Esophagus mucosa (tissue), 1 donor: ENCODE results near the gene FHIT. TPM values are rescaled to one million over a fixed set of nuclear protein-coding genes. Genes with fewer than 3 reads are reported as not detected.
A peak's percentile ranks its signal among the peaks of the same experiment; 100 is the strongest.

Source experiments
- ATAC-seq: fragments of 200-7000 bp; cut with Tn5 transposase; one replicate; pipeline ENCODE4 v1.9.1; 2020
- total RNA-seq: library from RNA; stranded (reverse); gene quantifications from one replicate; pipeline ENCODE4 v1.2.4, GENCODE V29; 2023
- donor health status: DM: yes; HTN: yes; CAD: no.

FHIT gene
- total RNA-seq, 1 donor from 2014 or later = 10.5 TPM

DNA sequence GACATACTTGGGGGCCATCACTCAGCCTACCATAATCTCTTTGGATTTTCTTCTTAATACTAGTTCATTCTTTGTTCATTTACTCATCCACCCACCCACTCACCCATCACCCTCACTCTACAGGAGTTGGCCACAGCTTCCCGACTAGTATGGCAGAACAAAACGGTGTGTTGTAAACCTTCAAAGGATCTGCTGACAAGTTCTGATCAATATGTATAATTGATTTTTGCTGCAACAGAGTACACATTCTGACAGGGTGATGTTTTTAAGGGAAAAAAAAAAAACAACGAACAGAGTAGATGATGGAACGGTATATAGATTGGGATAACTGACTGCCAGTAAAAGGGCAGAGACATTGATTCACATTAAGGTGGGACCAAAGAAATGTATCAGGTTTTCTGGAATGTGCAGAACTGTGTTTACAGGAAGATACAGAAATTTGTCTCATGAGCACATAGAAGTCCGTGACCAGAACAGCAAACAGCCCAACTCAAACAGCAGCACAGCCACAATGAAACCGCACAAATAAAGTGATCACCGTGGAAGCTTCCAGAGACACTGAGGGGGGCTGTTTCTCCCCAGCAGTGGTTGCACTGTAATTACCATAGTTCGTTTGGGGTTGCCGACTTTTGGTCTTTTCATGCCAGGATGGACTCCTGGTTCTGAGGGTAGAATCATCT lies 931.9 kb downstream of the FHIT start:
- no peak for ATAC-seq

DNA sequence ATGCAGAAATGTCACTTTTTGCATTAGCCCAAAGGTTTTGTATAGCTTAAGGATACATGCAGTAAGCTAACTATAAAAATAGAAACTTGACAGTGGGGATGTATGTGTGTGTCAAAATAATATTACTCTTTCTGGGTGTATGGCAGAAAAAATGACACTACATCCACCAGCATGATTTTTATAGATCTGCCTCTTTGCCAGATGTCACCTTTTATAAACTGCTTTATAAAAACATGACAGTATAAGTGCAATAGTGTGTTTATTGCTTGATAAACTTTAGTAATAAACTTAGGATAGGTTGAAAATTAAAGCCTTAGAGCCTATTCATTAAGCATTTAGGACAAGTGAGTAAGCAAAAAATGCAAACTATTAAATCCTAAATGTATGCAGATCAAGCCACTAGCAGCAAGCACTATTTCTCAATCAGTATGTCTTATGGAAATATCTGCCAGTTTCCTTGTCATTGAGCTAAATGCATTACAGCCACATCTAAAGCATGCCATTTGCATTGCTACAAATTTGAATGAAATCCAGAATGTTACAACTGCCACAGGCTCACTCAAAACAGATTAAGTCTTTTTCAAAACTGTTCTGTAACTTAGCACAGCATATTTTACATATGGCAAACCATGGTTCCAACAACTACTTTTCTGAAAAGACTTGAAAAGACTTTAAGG lies 935.0 kb downstream of the FHIT start:
- ATAC-seq = no peak

DNA sequence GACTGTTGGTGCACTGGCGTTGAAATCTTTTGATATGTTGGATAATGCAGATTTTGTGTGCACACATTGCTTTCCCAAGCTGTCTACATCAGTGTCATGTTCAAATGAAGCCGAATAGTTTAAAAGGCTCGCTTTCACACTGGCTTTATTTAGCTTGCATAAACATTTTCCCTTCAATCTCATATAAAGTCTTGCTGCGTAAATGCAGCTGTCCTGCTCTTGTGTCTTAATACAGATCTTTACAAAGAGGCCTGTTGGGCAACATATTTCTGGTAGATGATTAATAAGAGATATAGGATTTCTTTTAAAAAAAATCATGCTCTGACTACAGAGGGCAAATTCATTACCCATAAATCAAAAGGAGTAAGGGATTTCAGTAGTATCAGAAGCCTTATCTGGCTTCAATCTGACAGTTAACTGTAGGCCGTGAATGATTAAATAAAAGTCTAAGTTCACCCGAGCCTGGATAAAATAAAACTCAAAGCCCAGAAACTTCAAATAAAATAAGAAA lies 937.2 kb downstream of the FHIT start:
- no peak for ATAC-seq

DNA sequence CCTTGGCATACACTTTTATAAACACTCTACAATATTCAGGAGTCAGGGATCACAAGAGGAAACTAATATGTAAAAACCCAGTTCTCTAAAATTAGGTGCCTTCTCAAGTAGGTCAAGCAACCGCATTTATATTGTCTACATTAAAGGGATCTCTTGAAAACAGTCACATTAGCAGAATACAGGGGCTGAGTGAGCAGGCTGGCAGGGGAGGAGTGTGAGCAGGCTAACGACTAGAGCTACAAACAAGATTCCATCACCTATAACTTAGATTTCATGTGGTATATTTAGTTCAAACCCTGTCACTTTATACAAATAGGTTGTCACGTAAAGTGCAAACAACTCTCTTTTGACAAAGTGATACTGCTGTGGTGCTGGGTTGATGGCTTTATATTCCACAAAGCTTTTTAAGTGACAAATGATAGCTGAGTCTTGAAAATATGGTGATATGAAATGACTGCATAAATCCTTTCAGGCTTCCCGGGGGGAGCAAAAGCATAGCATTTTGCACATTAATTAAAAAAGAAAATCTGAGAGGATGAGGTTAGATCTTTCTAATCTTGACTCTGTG lies 937.9 kb downstream of the FHIT start:
- no peak for ATAC-seq

DNA sequence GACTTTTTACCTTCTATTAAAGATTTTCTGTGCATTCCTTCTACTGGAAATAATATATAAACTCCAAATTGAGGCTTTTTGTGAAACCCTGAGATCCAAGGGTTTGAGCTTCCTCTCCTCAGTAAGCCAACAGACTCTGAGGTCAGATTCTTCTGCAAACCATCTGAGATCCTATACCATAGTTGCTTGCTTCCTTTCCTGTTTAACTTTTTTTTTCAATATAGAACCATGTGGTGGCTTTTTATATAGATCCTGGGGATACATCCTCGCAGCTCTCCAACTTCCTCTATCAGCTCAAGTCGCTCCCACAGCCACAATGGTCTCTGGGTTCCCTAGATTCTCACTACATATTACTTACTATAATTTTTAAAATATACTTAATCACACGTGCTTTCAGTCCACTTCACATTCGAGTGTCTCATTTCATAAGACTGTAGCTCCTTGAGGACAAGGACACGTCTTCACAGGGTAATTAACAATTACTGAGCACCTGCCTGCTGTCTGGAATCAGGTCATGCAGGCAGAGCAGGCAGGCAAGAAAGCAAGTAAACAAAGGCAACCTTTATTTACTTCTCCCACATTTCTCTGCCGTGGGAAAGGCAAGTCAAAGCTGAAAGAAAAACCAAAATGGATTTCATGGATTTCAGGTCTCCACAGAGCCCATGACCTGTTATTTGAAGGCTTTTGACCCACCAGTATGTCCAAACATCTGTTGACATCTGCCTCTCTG lies 941.5 kb downstream of the FHIT start:
- no peak for ATAC-seq

DNA sequence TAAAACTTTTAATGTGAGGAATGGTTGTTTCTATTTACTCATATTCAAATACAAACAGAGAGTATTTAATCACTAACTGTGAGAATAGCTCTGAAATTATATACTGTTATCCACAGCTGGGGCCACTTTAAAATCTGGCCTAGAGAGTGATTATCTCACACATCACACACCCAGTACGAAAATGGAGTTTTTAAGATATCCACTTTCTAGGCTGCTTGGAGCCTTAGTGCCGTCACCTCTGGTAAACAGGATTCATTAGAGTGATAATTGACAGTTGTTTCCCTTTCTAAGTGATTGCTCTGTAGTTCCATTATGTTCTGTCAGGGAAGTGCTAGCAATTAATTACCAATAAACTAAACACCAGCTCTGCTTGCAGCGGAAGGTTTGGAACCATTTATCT lies 942.4 kb downstream of the FHIT start:
- ATAC-seq = no peak

DNA sequence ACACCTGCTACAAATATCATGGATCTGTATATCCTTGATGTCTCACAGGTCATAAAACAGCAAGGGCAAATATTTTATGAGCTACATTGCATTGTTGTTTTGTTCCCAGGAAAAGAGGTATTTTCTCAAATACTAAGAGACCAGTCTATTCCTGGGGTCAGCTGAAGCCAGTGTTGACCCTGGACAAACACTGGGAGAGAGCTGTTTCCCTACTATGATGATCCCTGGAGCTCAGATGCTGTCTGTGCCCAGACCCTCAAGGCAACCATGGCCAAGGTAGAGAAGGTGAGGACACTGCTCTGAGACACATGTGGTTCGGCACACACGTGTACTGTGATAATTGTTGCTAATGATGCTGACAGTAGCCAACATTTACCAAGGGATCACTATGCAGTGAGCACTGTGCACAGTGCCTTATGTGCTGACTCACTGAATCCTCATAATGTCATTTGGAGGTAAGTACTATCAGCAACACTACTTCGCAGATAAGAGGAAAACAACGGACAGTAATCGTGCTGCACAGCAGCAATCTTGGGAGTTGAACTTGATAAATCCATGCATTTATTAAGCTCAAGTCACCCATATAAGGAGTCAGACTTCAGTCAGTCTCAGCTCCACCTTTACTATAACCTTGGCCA lies 943.6 kb downstream of the FHIT start:
- ATAC-seq = no peak

DNA sequence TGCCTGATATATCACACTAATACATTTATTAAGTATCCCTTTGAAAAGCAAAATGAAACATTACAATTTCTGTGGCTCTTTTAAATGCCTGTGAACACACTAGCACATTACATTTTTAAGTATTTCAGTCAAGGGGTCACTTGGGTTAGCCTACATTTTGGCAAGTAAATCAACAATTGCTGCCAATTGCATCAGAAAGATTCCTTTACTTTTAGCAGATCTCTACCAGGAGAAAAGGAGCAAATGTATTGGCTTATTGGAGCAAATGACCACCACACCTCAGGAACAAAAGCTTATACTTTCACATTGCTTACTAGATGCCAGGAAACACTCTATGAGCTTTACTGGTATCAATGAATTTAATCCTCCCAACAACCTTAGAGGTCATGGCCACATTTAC lies 947.1 kb downstream of the FHIT start:
- no peak for ATAC-seq

DNA sequence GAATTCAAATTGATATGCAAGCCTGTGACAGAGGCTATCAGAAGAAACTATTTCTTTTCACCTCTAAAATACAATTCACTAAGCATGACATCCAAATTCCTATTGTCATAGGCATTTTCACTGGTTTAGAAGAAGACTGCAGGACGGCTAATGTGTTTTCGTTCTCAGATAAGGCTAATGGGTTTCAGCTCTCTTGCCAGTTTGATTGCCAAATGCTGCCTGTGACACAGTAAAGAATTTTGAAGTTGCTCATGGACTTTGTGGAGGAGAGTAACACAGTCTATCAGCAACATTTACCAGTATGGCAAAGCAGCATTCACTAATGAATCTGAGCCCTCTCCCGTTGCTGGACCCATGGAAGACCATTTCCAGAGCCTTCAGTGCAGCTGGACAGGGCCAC lies 948.1 kb downstream of the FHIT start:
- ATAC-seq = no peak

DNA sequence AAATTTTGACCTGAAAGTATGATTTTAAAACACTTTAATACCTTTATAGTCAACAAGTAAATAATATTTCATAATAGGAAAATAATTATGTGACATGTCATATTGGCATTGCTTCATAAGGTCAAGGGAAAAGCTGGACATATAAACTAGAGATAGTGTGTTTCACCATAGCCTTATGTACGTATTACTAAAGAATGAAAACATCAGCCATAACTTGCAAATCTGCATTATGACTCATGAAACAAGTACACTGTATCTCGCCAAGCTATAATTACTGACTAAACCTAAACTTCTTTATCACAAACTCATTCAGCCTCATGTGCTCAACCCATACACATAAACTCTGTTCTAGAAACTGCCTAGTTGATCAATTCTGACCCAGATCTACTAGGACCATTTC lies 950.1 kb downstream of the FHIT start:
- peak; percentile 18 for ATAC-seq

DNA sequence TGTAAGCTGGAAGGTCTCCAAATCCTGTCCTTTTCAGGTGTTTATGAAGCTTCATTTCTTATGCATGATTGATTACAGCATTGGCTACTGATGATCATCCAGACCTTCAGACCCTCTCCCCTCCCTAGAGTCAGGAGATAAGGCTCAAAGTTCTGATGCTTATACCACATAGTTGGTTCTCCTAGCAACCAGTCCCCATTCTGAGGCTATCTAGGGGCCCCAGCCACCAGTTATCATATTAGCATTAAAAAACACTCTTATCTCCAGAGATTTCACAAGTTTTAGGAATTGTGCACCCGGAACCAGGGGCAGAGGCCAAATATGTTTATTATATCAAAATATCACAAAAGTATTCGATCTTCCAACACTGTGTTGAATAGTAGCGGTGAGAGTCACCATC lies 953.1 kb downstream of the FHIT start:
- ATAC-seq = no peak

DNA sequence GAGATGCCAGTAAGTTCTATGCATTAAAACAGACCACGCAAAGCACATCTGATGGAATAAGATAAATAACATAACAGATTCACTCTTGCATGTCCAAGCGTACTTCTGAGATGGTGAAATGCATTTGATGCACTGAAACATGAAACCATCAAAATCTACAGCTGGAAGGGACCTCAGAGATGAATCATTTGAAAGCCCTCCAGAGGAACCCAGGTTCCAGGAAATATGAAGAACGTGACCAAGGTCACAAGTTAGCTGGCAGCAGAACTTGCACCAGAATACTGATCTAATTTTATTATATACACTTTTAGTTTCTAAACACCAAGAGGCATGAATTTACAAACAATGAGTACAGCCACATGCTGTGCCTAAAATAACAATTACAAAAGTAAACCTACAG lies 957.1 kb downstream of the FHIT start:
- ATAC-seq = no peak

DNA sequence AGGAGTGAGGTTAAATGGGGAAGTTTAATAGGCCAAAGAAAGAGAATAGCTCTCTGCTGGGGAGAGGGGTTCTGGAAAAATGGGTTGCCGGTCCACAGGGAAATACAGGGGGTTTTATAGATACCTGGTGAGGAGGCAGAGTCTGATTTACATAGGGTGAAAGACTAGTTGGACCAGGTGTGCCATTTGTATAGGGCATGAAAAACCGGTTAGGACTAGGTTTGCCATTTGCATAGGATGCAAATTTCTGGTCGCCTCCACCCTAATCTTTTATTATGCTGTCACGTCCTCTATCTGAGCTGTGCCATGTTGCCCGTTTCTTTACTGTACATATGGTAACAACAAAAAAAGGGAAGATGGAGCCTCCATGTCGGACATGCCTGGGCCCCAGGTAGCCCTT lies 960.1 kb downstream of the FHIT start:
- ATAC-seq = peak; percentile 84

DNA sequence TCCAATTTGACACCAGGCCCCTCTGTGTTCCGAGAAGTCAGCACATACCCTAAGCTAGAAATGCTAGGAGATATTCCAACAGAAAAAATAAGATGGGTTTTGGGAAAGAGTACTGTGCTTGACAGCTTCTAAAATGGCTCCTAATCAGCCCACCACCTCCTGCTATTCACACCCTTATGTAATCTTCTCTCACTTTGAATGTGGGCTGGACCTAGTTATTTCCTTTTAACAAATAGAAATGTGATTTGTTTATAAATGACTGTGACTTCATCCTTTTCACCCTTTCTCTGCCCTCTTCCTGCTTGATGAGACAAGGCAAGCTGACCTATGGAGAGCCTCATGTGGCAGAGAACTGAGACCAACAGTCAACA lies 961.1 kb downstream of the FHIT start:
- ATAC-seq = no peak

DNA sequence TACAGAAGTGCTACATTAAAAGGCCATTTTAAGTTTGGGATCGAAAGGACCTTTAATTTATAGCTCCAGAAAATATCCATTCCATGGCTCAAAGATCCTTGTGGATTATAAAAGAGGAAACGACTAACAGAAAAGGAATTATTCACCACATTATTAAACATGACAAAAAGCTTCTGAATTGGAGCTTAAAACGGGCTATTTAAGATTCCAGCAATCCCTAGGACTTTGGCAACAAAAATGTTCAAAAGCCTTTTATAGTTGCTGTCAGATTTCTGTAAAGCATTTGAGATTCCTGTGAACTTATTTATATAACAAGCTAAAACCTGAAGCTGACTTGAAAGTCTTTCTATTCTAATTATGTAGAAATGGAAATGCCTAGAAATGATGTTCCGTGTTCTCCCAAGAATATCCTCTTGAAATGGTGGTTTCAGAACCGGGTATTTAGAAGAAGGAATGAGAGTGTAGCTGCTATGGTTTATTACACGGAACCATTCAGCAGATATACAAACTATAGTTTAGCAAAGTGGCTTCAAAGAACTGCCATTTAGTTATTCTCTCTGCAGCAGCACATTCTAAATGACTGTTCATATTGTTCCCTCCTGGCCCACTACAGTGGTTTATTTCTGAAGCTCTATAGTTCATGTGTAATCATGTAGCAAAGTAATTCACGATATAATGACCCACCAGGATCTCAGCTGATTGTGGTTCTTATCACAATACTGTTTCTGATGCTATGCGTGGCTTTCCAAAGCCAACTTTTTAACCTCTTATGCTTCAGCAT lies 961.7 kb downstream of the FHIT start:
- no peak for ATAC-seq

DNA sequence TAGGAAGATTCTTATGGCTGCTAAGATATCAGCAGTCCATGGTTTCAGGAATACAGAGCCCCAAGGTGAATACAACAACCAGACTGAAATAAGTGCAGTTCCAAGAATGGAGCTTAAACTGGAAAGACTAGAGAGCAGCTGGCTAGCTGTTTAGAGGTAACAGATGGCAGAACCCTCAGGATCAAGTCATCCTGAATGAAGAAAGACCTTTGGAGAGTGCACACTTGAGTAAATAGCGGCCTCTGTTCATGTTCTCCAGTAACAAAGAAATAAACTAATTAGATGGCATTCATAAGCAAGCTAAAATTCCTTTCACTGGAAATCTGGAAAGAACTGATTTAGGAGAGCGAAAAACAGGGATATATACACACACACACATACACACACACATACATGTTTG lies 968.4 kb downstream of the FHIT start:
- no peak for ATAC-seq

DNA sequence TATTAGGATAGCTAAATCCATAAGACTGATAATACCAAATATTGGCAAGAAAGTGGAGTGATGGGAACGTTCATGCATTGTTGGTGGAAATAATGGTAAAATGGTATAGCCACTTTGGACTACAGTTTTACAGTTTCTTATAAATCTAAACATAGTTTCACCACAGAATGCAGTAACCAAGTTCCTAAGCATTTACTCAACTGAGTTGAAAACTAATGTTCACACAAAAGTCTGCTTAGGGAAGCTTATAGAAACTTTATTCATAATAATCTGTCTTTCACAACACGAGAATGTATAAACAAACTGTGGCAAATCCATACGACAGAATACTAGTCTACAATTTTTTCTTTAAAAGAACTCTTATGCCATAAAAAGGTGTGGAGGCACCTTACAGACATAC lies 969.3 kb downstream of the FHIT start:
- no peak for ATAC-seq

DNA sequence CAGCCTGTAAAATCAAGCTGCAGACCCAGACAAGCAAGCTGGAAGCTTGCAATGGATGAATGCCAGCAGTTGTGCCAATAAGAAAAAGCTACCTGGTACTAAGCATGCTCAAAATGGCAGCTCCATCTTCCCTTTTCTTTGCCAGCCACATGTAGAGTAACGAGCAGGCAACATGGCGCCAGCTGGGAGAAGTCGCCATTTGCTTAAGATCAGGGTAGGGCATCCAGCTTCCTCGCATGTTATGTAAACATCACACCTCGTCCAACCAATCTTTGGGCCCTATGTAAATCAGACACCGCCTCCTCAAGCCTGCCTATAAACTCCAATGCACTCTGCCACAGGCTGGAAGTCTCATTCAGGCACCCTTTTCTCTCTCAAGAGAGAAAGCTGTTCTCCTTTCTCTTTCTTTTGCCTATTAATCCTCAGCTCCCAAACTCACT lies 973.9 kb downstream of the FHIT start:
- ATAC-seq = no peak

DNA sequence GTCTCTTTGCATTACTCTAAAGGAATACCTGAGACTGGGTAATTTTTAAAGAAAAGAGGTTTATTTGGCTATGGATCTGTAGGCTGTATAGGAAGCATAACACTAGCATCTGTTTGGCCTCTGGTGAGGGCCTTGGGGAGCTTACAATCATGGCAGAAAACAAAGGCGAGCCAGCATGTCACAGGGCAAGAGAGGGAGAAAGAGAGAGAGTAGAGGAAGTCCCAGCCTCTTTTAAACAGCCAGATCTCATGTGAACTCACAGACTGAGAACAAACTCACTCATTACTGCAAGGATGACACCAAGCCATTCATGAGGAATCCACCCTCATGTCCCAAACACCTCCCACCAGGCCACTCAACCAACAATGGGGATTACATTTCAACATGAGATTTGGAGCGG lies 974.6 kb downstream of the FHIT start:
- ATAC-seq = no peak

DNA sequence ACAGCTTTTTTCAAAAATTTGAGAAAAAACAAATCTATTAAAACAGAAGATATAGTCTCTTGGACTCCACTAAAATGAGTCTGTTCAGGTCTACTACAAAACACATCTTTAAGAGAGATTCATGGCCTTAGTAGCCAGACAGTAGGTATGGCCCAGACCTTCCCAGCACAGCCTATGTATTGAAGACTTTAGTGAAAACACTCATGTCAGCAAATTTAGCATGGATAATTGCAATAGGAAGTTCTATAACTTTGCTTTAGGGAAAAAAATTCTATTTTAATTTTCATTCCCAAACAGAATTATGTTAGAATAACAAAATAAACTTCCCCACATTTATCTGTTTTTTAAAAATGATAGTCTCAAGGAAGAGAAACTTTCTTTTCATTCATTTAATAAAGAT lies 976.6 kb downstream of the FHIT start:
- ATAC-seq = no peak

DNA sequence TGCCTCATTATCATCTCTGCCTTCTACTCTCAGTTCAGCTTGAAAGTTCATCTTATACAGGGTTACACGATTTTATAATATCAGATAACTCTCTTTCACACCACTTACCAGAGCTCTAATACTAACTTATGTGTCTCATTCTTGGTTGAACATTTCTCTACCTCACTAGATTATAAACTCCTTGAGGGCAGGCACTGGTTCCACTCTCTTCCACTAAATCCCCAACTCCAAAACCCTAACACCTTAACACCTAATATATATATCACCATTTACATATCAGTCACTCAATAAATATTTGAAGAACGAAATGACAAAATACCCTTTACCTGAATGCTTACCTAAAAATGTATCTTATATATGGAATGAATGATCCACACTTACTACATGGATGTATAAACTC lies 977.2 kb downstream of the FHIT start:
- no peak for ATAC-seq

DNA sequence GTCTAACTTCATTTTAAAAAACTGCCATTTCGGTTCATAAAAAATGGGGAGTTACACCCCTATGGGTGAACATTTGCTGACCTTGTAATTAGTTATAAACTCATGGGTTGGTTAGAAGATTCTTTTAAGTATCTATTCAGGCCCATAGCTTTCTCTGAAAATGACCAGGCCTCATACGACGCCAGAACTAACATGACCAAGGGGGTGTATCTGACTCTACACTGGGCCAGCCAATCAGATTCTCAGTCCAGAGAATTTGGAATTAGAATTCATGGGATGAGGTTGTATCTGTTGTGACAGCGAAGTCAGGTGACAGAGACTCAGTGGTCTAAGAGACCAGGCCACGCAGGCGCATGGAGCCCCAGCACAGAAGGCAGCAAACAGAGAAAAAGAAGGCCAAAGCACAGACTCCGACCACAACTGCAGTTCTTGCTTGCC lies 981.4 kb downstream of the FHIT start:
- no peak for ATAC-seq
